ENCODE measurements around the gene POLR1C. TPM values are rescaled to one million over a fixed set of nuclear protein-coding genes. Genes with fewer than 3 reads are reported as not detected.

Gene POLR1C
- total RNA-seq, 2 experiments from 2014 or later: 46.6 to 47.8 TPM

- no peak for ATAC-seq (ENCODE audit: poor library complexity)
- TF ChIP-seq CTCF (IDR thresholded peaks at IDR 0.05): no peak
- peak overlapping the region; percentile 96 for H3K4me3 Mint-ChIP-seq
- intact Hi-C loops (cut with DNase I, micrococcal nuclease): loop anchor here (5.0 to 10.0 kb wide), 5 partner anchors 122 to 605 kb away; partner anchors contain the start of gene ZNF318 (in 2 of the 2)
- no peaks in the 10 kb centered on the region for H3K9me3 Mint-ChIP-seq
- CTCF ChIA-PET: interaction anchor here (1.5 kb wide), 1 partner anchor 111 kb away, joined by 4 read pairs; no protein-coding TSS in a partner anchor
- H3K27me3 Mint-ChIP-seq: peaks cover 23% of the 10 kb centered on the region
- Histone ChIP-seq H3K4me1 (ENCODE audit: insufficient read depth, low read length) (peaks cover 33% of the 10 kb centered on the region), H3K27me3 (ENCODE audit: control insufficient read depth in 1 of 2, insufficient read depth in 2 of 2, low read length in 2 of 2) (peaks cover 20% of the 10 kb centered on the region in 2 experiments), H3K9me3 (ENCODE audit: control insufficient read depth in 1 of 2, insufficient read depth in 1 of 2, low read length in 2 of 2) (no peaks in the 10 kb centered on the region), H3K36me3 (ENCODE audit: insufficient read depth, low read length) (peaks cover 44% of the 10 kb centered on the region), H3K4me3 (ENCODE audit: low read length) (no peak overlapping the region), H3K27ac (ENCODE audit: low read depth in 1 of 2, low read length in 2 of 2) (no peak overlapping the region)
- peaks cover 22% of the 10 kb centered on the region for H3K4me1 Mint-ChIP-seq (ENCODE audit: low read depth)
- DNase-seq: peak in 2 of 14 experiments; percentile 29 to 41
- peaks cover 52% of the 10 kb centered on the region for H3K36me3 Mint-ChIP-seq (ENCODE audit: low read depth)
- peak overlapping the region; percentile 67 for H3K27ac Mint-ChIP-seq
- POLR2A ChIA-PET: interaction anchor here (0.9 to 1.9 kb wide), 6 partner anchors 13 to 531 kb away, joined by 3 to 10 read pairs (median 8); partner anchors contain the start of genes PEX6, TJAP1 and ZNF318
These were observed 7.5 kb upstream of the POLR1C start for GRCh38 chr6:43509142-43509983.

GRCh38 chr6:43509984-43510826 lies 6.7 kb upstream of the POLR1C start, which contains the start of gene LRRC73:
LRRC73 (minus strand) TSS chr6:43510346; CDS start chr6:43509785, 561 bp downstream.
- H3K9me3 ChIP-seq (ENCODE audit: control insufficient read depth in 1 of 2, insufficient read depth in 1 of 2, low read length in 2 of 2): no peaks in the 10 kb centered on the region
- H3K27me3 ChIP-seq (ENCODE audit: control insufficient read depth in 1 of 2, insufficient read depth in 2 of 2, low read length in 2 of 2): peaks cover 20% of the 10 kb centered on the region in 2 experiments
- CTCF ChIA-PET: interaction anchor here (1.5 kb wide), 1 partner anchor 112 kb away, joined by 4 read pairs; no protein-coding TSS in a partner anchor
- Mint-ChIP-seq H3K4me1 (ENCODE audit: low read depth) (peaks cover 31% of the 10 kb centered on the region), H3K27ac (peak within 1 kb of the TSS; percentile 67), H3K4me3 (peak within 1 kb of the TSS; percentile 96), H3K36me3 (ENCODE audit: low read depth) (peaks cover 46% of the 10 kb centered on the region), H3K9me3 (no peaks in the 10 kb centered on the region), H3K27me3 (peaks cover 23% of the 10 kb centered on the region)
- H3K4me3 ChIP-seq (ENCODE audit: low read length): peak within 1 kb of the TSS; percentile 52
- H3K27ac ChIP-seq (ENCODE audit: low read depth in 1 of 2, low read length in 2 of 2): no peak within 1 kb of the TSS
- intact Hi-C loops (cut with DNase I, micrococcal nuclease): loop anchor here (5.0 to 10.0 kb wide), 5 partner anchors 123 to 605 kb away; partner anchors contain the start of gene ZNF318 (in 2 of the 2)
- POLR2A ChIA-PET: interaction anchor here (0.6 to 1.9 kb wide), 7 partner anchors 14 to 531 kb away, joined by 3 to 10 read pairs (median 7); partner anchors contain the start of genes PEX6, TJAP1 and ZNF318
- peaks cover 42% of the 10 kb centered on the region for H3K4me1 ChIP-seq (ENCODE audit: insufficient read depth, low read length)
- ATAC-seq (ENCODE audit: poor library complexity): peak; percentile 75
- no peak for TF ChIP-seq CTCF (IDR thresholded peaks at IDR 0.05)
- H3K36me3 ChIP-seq (ENCODE audit: insufficient read depth, low read length): peaks cover 43% of the 10 kb centered on the region
- DNase-seq: peak; percentile 46 to 89 (median 70)

GRCh38 chr6:43510827-43511163 lies 6.1 kb upstream of the POLR1C start:
- peak overlapping the region; percentile 52 for H3K4me3 ChIP-seq (ENCODE audit: low read length)
- POLR2A ChIA-PET: interaction anchor here (1.9 kb wide), 2 partner anchors 33 to 142 kb away, joined by 8 to 10 read pairs; partner anchors contain the start of genes TJAP1 and ZNF318
- H3K36me3 ChIP-seq (ENCODE audit: insufficient read depth, low read length): peaks cover 44% of the 10 kb centered on the region
- no peaks in the 10 kb centered on the region for H3K9me3 ChIP-seq (ENCODE audit: control insufficient read depth in 1 of 2, insufficient read depth in 1 of 2, low read length in 2 of 2)
- intact Hi-C loops (cut with DNase I, micrococcal nuclease): no loop called here
- no peak for TF ChIP-seq CTCF (IDR thresholded peaks at IDR 0.05)
- CTCF ChIA-PET: interaction anchor here (1.5 kb wide), 1 partner anchor 113 kb away, joined by 4 read pairs; no protein-coding TSS in a partner anchor
- no peak overlapping the region for H3K27ac ChIP-seq (ENCODE audit: low read depth in 1 of 2, low read length in 2 of 2)
- Mint-ChIP-seq H3K4me1 (ENCODE audit: low read depth) (peaks cover 36% of the 10 kb centered on the region), H3K9me3 (no peaks in the 10 kb centered on the region), H3K27me3 (peaks cover 23% of the 10 kb centered on the region), H3K36me3 (ENCODE audit: low read depth) (peaks cover 46% of the 10 kb centered on the region), H3K4me3 (peak overlapping the region; percentile 83), H3K27ac (no peak overlapping the region)
- ATAC-seq (ENCODE audit: poor library complexity) (no peak), DNase-seq (no peak)
- peaks cover 47% of the 10 kb centered on the region for H3K4me1 ChIP-seq (ENCODE audit: insufficient read depth, low read length)
- peaks cover 20% of the 10 kb centered on the region in 2 experiments for H3K27me3 ChIP-seq (ENCODE audit: control insufficient read depth in 1 of 2, insufficient read depth in 2 of 2, low read length in 2 of 2)
